NOMO-1 treated with DMSO at 0.1 percent for 48 hours (cell line): Measurements from ENCODE around the gene HSD17B11.
"Not testable (repeated sequence)": the region's sequence is repeated elsewhere in the genome, so short reads cannot be mapped to it uniquely, and the experiment has no call there.

ENCODE experiments used
- DNase-seq: peaks from one replicate; lab custom pipeline; 2025; ENCODE audit not compliant: unreplicated experiment; lab: John Stamatoyannopoulos, UW

Gene HSD17B11, protein sequence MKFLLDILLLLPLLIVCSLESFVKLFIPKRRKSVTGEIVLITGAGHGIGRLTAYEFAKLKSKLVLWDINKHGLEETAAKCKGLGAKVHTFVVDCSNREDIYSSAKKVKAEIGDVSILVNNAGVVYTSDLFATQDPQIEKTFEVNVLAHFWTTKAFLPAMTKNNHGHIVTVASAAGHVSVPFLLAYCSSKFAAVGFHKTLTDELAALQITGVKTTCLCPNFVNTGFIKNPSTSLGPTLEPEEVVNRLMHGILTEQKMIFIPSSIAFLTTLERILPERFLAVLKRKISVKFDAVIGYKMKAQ

DNA sequence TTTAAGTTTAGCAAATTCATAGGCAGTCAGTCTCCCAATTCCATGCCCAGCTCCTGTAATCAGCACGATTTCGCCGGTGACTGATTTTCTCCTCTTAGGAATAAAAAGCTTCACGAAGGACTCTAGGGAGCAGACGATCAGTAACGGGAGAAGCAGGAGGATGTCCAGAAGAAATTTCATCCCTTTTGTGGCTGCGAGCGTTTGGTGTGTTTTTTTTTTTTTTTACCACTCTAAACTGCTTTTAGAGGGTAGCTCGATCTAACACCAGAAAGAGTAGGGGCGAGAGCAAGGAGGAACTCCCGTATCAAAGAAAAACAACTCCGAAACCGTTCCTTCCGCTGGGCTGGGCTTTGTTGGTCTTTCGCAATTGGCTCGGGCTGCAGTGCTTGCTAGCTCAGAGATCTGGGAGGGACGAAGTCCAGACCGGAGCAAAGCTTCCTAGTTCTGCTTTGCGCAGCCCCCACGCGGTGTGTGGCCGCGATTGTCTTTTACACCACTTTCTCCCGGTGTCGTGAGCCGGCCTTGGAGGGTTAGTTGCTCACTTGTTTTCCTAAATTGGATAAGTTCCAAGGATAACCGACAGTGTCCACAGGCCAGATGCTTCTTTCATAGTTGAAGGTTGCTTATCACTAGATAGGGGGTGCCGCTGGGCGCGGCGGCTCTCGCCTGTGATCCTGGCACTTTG, at the start of gene HSD17B11:
HSD17B11 (minus strand) TSS at position 298 of the 685 bp plus-strand sequence; CDS start at position 180, 118 bp downstream.
- DNase-seq, result peak; percentile 98

DNA sequence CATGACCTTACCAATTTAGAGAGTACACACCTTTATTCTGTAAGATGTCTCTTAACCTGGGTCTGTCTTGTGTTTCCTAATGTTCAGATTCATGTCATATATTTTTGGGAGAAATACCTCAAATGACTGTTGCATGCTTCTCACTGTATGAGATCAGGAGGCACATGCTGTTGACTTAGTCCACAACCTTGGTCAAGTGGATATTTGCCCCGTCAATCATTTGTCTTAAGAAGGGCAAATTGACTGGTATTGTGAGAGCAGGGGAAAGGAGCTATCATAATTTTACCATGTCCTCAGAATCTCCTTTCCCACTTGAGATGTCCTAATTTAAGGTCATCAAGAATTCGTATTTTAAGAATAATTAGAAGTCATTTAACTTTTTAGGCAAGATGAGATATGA, 42.4 kb upstream of the HSD17B11 start:
- no peak for DNase-seq

DNA sequence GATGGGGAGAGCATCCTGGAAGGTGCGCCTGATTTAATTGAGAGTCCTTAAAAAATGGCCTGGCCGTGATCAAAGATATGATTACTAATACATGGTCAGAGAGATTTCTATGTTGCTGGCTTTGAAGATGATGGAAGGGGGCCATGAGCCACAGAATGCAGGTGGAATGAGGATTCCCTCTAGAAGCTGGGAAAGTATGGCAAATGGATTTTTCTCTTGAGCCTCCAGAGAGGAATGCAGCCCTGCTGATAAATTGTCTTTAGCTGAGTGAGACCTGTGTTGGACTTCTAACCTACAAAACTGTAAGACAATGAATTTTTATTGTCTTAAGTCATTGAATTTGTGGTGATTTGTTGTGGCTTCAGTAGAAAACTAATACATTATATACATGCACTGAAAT, 39.0 kb upstream of the HSD17B11 start:
- no peak for DNase-seq

DNA sequence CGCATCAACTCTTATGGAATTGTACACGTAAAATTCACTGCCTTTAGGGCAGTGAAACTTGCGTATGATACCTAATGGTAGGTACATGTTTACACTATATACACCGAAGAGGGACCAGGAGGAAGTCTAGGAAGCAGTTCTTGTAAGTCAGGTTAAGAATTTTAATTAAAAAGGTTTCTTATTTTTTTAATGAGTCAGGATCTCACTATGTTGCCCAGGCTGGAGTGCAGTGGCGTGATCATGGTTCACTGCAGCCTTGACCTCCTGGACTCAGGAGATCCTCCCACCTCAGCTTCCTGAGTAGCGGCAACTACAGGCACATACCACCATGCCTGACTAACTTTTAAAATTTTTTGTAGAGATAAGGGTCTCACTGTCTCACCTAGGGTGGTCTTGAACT, 38.0 kb upstream of the HSD17B11 start:
- DNase-seq, result no peak

DNA sequence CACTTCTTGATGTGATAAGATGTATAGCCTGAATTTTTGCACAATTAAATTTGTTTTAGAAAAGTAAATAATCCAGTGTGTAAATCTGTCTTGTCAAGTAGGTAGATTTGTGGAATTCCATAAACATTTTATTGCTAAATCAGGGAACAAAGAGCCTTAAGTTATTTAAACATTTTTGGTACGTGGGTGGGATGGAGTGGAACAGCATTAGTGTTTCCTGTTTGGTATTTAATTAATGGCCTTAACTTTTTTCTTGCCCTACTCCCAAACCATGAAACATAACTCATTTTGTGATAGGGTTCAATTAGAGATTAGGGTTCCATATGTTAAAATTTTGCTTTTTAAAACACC, 36.5 kb upstream of the HSD17B11 start:
- DNase-seq, result no peak

DNA sequence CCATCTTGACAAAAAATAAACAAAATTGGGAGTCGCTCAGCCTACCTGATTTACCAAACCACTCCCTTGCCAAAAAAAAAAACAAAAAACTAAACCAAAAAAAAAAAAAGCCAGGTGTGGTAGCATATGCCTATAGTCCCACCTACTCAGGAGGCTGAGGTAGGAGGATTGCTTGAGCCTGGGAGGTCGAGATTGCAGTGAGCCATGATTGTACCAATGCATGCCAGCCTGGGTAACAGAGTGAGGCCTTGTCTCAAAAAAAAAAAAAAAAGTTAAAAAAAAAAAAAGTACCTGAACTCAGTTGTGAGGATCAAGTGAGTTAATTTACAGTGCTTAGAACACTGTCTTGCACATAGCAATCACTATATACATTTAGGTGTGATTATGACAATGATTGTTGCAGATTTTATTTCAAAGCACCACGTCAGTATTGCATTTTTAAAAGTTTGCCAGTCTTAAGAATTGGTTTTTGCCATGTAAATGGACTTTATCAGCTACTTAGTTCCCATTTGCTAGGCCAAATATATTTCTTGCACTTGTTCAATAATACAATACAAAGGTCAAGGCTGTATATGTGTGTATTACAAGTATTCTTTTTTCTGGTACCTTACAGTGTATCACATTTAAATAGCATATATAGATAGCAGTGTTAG, 36.0 kb upstream of the HSD17B11 start:
- DNase-seq, result no peak

DNA sequence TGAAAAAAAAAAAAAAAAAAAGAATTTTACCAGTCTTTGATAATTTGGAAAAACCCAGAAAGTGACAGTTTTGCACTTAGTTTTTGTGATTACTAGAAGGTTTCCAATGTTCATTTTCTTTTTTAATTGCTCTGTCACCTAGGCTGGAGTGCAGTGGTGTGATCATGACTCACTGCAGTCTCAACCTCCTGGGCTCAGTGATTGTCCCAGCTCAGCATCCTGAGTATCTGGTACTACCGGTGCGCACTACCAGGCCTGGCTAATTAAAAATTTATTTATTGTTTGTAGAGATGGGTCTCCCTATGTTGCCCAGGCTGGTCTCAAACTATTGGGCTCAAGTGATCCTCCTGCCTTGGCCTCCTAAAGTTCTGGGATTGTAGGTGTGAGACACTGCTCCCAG, 34.7 kb upstream of the HSD17B11 start:
- no peak for DNase-seq

DNA sequence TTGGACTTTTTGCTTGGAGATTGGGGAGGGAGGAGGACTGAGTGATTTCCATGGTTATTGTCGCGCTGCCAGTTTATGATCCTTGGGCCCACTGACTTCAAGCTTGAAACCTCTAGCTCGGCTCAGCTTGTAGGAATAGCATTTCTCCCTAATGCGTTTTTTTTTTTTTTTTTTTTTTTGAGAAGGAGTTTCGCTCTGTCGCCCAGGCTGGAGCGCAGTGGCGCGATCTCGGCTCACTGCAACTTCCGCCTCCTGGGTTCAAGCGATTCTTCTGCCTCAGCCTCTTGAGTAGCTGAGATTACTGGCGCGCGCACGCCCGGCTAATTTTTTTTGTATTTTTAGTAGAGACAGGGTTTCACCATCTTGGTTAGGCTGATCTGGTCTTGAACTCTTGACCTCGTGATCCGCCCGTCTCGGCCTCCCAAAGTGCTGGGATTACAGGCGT, 33.1 kb upstream of the HSD17B11 start:
- DNase-seq, result not testable (repeated sequence)

DNA sequence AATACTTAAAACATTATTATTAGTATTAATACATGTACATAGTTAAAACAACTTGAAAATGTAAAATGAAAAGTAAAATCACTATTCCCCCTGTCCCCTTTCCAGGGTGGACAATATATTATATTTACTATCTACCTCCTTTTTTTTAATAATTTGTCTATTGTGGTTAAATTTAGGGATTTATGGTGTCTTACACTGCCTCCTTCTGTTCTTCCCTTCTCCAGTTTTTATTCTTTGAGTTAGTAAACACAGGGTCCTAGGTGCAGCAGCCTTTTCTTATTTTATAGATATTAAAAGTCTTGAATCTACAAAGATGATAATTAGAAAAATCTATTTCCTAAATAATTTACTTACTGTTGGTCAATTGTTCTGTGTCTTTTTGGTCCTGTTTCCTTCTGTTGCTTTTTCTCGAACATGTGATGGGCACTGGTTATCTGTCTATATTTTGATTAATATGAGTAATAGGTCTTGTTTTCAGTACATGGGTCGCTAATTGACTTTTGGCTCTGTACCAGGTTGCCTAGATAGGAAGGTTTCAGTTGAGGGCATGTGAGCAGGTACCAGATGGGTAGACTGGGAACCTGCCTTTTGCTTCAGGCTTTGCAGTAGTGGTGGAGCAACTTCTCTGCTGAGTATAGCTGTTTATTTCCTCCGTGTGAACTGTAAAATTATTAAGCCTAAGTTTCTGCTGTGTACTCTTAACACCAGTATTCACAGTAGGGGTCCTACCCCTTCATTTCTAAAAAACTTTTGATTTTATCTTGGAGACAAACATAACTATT, 32.5 kb upstream of the HSD17B11 start:
- no peak for DNase-seq

DNA sequence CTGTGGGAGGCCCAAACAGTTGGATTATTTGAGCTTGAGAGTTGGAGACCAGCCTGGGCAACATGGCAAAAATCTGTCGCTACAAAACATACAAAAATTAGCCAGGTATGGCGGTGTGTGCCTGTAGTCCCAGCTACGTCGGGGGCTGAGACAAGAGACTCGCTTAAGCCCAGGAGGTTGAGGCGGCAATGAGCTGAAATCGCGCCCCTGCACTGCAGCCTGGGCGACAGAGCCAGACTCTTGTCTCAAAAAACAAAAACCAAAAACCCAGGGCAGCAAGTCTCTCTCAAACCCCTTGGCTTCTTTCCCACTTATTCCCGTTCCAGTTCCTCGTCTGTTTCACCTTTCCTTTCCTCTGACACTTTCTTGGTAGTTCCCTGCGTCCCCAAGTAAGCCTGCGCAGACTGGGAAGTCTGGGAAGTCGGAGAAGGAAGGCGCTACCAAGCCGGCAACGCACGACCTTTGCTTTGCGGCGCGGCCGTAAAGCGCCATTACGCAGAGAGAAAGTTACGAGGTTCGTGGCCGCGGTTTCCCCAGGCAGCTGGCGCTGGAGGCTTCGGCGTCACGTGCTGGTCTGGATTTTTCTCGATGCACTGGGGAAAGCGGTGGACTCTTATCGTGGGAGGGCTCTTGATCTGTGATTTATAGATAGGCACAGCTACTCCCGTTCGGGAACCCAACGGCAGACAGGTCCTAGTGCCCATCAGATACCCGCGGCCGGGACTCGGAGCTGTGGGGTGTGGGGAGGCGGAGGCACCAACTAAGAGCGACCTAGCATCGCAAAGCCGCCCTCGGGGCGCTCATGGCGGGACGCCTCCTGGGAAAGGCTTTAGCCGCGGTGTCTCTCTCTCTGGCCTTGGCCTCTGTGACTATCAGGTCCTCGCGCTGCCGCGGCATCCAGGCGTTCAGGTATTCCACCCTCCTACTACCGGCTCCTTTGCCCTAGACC, 31.4 kb upstream of the HSD17B11 start, which contains the start of gene NUDT9:
NUDT9 (plus strand) TSS at position 470 of the 949 bp plus-strand sequence; CDS start at position 803, 333 bp downstream.
- peak; percentile 91 for DNase-seq

DNA sequence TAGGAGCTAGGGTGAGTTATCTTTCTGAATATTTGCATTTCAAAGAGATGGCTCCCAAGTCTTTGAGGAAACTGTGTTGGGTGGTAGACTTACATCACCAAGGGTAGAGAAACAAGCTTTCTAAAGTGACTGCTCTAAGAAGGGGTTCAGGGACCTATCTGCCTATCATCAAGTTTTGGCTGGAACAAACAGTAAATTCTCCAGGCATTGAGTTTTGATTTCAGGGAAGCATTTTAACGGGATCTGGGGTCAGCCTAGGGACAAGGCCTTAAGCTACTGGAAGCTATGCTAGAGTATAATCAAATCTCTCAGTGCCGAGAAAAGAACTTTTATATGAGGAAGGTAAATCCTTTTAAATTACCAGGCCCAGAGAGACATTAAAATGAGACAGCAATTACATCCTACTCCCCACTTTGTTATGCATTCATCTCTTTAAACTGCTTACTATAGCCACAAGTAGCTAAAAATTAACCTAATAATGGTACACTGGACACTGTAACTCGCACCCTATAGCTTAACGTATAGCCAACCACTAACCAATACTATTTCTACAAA, 29.4 kb upstream of the HSD17B11 start:
- DNase-seq, result no peak

DNA sequence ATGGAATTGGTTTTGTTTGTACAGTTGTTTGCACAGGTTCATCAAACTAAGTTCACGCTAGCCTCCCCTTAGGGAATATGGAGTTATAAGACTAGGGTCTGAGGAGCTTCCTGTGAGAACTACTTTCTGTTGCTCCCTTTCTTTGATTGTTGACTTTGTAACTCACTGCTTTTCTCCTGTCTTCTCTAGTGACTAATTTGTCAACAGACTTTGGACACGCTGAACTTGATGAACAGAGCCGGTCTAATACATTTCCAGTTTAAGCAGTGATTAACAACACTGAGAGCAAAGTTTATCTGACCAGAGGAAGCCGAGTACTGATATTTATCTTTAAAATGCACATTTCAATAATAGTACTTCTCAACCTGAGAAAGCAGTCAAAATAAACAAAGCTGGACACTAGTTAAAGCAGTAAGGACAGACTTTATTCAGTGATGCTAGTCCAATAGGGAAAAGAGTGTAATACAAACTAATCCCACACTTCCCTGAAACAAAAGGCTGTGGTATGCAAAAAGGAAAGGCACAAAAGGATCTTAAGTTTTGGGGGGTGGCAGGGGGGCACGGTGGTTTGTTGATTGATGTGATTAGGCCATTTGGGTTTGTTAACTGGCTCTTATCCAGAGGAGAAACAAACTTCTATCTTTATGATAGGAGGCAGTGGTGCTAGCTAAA, 28.7 kb upstream of the HSD17B11 start:
- no peak for DNase-seq

DNA sequence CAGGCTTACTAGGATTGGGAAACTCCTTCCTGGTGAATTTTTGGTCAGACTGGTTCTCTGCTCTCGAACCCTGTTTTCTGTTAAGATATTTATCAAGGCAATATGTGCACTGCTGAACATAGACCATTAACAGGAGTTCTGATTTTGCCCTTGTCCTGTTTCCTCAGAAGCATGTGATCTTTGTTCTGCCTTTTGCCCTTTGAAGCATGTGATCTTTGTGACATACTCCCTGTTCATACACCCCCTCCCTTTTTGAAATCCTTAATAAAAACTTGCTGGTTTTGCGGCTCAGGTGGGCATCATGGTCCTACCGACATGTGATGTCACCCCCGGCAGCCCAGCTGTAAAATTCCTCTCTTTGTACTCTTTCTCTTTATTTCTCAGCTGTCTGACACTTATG, 27.4 kb upstream of the HSD17B11 start:
- DNase-seq, result not testable (repeated sequence)

DNA sequence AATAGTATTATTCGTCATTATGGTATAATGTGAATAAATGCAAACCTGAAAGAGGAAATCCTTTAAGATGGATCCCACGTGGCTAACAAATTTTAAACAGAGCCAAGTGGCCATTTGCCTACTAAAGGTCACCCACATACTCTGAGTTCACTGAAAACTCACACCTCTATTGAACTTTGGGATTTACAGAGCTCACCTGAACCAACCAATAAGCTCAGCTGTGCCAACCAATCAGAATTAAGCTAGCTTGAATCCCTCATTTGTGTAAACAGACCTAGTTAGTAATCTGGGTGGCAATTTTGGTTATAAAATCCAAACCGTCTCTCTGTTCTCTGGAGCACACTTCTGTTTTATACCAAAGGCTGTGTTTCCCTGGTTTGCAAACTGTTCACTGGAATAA, 26.0 kb upstream of the HSD17B11 start:
- DNase-seq, result no peak

DNA sequence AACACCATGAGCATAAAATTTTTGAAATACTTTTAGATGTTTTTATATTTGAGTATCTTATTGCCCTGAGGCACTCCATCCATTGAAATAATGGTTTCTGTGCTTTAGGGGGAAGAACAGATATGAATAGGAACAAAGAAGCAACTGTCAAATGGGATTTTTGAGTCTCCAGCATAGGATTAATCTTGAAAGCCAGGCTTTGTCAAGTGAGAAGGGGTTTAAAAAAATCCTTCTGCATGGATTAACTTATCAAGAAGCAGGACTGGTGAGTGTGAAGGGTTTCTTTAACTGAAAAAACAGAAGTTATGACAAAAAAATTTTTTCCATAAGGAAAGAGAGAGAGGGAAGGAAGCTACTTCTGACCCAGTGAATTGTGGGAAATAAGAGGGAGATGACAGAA, 23.8 kb upstream of the HSD17B11 start:
- DNase-seq, result no peak

DNA sequence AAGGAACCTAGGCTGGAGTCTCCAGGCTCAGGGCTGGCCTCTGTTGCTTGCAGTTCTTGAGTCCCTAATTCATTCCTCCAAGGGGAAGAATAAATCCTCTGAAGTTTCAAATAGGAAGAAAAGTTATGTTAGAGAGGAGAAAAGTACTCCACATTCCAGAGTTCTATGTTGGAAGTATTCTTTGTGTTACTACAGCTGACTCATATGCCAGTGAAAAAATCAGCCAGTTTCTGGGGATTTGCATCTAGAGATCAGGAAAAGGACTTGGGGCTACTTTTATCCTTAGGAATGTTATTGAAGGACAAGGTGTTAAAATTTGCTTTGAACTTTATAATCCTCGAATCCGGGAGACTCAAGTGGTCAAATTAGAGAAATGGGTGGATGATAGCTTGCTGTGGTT, 19.7 kb upstream of the HSD17B11 start:
- DNase-seq, result no peak

DNA sequence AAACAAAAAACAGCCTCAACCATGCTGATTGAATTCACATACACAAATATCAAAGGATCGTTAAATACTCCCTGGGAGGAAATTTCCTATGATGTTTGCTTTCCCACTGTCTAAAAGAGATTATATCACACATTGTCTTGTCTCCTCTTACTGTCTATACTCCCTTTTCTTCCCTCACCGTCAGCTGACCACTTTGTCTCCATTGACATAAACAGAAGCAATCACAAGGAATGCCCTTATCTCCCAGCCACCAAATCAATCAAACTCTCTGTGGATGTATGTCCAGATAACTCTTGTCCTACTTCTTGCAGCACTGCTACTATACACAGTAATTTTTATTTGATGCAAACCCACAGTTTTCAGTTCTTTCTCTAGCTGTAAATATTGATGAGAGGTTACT, 19.2 kb upstream of the HSD17B11 start:
- no peak for DNase-seq

DNA sequence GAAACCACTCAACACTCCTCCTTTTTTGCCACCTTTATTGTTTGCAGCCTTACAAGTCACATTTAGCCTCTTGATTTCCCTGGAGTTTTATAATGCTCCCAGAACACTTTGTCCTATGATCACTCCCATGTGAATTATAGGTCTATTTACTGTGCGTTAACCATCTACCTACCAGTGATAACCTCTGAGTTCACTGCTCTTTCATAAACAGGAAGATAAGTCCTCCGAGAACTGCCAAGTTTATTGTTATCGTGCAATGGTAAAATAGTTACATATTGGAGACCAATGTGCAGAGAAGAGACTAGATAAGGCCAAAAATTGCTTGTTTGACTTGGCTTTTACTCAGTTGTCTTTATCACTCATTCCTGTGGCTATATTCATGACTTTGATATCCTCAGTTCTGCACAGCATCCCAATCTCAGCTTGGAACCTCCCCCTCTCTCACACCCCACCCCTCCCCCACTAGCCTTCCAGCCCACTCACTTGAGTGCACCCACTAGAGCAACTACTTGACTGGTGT, 18.5 kb upstream of the HSD17B11 start:
- no peak for DNase-seq

DNA sequence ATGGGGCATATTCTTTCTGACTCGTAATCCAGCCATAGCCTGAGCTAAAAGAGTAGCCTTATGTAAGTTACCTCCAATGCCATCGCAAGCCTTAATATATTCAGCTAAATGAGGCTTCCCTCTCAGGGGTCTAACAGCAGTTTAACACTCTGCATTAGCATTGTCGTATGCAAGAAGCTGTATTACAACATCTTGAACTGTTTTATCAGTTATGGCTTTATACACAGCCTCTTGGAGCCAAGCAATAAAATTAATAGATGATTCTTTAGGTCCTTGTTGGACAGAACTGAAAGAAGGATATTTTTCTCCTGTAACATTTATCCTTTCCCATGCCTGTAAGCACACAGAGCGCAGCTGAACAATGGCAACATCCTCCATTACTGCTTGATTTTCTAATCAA, 15.9 kb upstream of the HSD17B11 start:
- DNase-seq, result not testable (repeated sequence)
